Activated T-helper 2 cell treated with anti-CD3 and anti-CD28 coated beads, Interferon-gamma antibody, Interleukin-2, Interleukin-4, amounts not matched to agents 10 μg/mL and 5 μg/mL and 100 μg/mL, durations not matched to agents 14 hours and 24 hours and 36 hours (primary cell): ENCODE data around the gene TUBB2A. TPM values are rescaled to one million over a fixed set of nuclear protein-coding genes. Genes with fewer than 3 reads are reported as not detected.

Source experiments
- DNase-seq: peaks from one replicate; pipeline ENCODE4 v3.0.0; 2021; ENCODE audit warnings: low spot score
- H3K27ac Mint-ChIP-seq: one replicate; pipeline ENCODE4 v1.8.0; 2021; ENCODE audit warnings: mixed read lengths
- H3K27me3 Mint-ChIP-seq: one replicate; pipeline ENCODE4 v1.8.0; 2021; ENCODE audit warnings: low read depth, mixed read lengths
- H3K36me3 Mint-ChIP-seq: one replicate; pipeline ENCODE4 v1.8.0; 2021; ENCODE audit warnings: low read depth, mixed read lengths
- H3K4me1 Mint-ChIP-seq: one replicate; pipeline ENCODE4 v1.8.0; 2021; ENCODE audit warnings: low read depth, mixed read lengths
- H3K4me3 Mint-ChIP-seq: one replicate; pipeline ENCODE4 v1.8.0; 2021; ENCODE audit warnings: low read depth, mild to moderate bottlenecking, moderate library complexity, mixed read lengths
- H3K9me3 Mint-ChIP-seq: one replicate; pipeline ENCODE4 v1.8.0; 2021; ENCODE audit warnings: mixed read lengths
- intact Hi-C: fragments of 100-400 bp; cut with micrococcal nuclease; formaldehyde crosslinking; loops from one replicate; pipeline ENCODE4 v1.15.1; 2023
- total RNA-seq: library from RNA; stranded (reverse); gene quantifications from 2 replicates; pipeline ENCODE4 v1.2.3, GENCODE V29; 2022

TUBB2A gene
- total RNA-seq, 1 donor from 2014 or later: 7.4 TPM

GRCh38 chr6:3119040-3119723 lies 38.2 kb downstream of the TUBB2A start:
- H3K9me3 Mint-ChIP-seq: no peaks in the 10 kb centered on the region

GRCh38 chr6:3118353-3119039 lies 38.8 kb downstream of the TUBB2A start, which contains the start of gene BPHL:
TSS of gene BPHL (plus strand) at chr6:3118711. CDS start at chr6:3118741, 30 bp downstream.
- H3K27ac Mint-ChIP-seq: peak within 1 kb of the TSS; percentile 81
- H3K27me3 Mint-ChIP-seq: no peaks in the 10 kb centered on the region
- peak within 1 kb of the TSS; percentile 80 for H3K4me3 Mint-ChIP-seq
- H3K9me3 Mint-ChIP-seq: no peaks in the 10 kb centered on the region
- intact Hi-C loops: loop anchor here (1.0 to 2.0 kb wide), 8 partner anchors 39 to 354 kb away; partner anchors contain the start of genes NQO2, PSMG4, TUBB2A and WRNIP1
- peak; percentile 98 for DNase-seq
- peaks cover 12% of the 10 kb centered on the region for H3K36me3 Mint-ChIP-seq
- peaks cover 16% of the 10 kb centered on the region for H3K4me1 Mint-ChIP-seq

More at GRCh38 chr6:3119040-3119723, 38.2 kb downstream of the TUBB2A start:
- Mint-ChIP-seq H3K4me1 (peaks cover 18% of the 10 kb centered on the region), H3K27ac (no peak overlapping the region), H3K4me3 (peak overlapping the region; percentile 80), H3K36me3 (peaks cover 10% of the 10 kb centered on the region), H3K27me3 (no peaks in the 10 kb centered on the region)
- no peak for DNase-seq
- intact Hi-C loops: loop anchor here (2.0 kb wide), 3 partner anchors 90 to 354 kb away; partner anchors contain the start of genes PSMG4 and WRNIP1

- H3K4me3 Mint-ChIP-seq: peak overlapping the region; percentile 80
- peaks cover 17% of the 10 kb centered on the region for H3K36me3 Mint-ChIP-seq
- no peak for DNase-seq
- peak overlapping the region; percentile 81 for H3K27ac Mint-ChIP-seq
- no peaks in the 10 kb centered on the region for H3K9me3 Mint-ChIP-seq
- H3K27me3 Mint-ChIP-seq: no peaks in the 10 kb centered on the region
- peaks cover 16% of the 10 kb centered on the region for H3K4me1 Mint-ChIP-seq
- intact Hi-C loops: loop anchor here (1.0 to 2.0 kb wide), 8 partner anchors 39 to 353 kb away; partner anchors contain the start of genes NQO2, PSMG4, TUBB2A and WRNIP1
Observed at GRCh38 chr6:3117912-3118352, 39.4 kb downstream of the TUBB2A start.

- Mint-ChIP-seq H3K36me3 (peaks cover 34% of the 10 kb centered on the region), H3K4me1 (peaks cover 14% of the 10 kb centered on the region), H3K9me3 (no peaks in the 10 kb centered on the region), H3K4me3 (no peak overlapping the region), H3K27ac (no peak overlapping the region), H3K27me3 (no peaks in the 10 kb centered on the region)
- no peak for DNase-seq
- intact Hi-C loops: no loop called here
Observed at GRCh38 chr6:3114377-3114776, 43.0 kb downstream of the TUBB2A start.

GRCh38 chr6:3109761-3110160 lies 47.6 kb downstream of the TUBB2A start:
- Mint-ChIP-seq H3K9me3 (no peaks in the 10 kb centered on the region), H3K36me3 (peaks cover 64% of the 10 kb centered on the region), H3K27ac (no peak overlapping the region), H3K27me3 (no peaks in the 10 kb centered on the region), H3K4me1 (no peaks in the 10 kb centered on the region), H3K4me3 (no peak overlapping the region)
- intact Hi-C loops: no loop called here
- no peak for DNase-seq

- Mint-ChIP-seq H3K36me3 (peaks cover 69% of the 10 kb centered on the region), H3K4me3 (no peak overlapping the region), H3K27ac (no peak overlapping the region), H3K27me3 (no peaks in the 10 kb centered on the region), H3K9me3 (no peaks in the 10 kb centered on the region), H3K4me1 (no peaks in the 10 kb centered on the region)
- intact Hi-C loops: no loop called here
- DNase-seq: no peak
Observed at GRCh38 chr6:3108746-3109414, 48.5 kb downstream of the TUBB2A start.

Other genes starting within 250 kb of the TUBB2A start
- 72.0 and 73.0 TPM in 2 replicates for gene SERPINB6, start 186.0 kb downstream of the TUBB2A start, total RNA-seq
- gene NQO2, start 157.7 kb downstream of the TUBB2A start, total RNA-seq: 42.5 and 45.6 TPM in 2 replicates
- gene RIPK1, start 89.0 kb downstream of the TUBB2A start, total RNA-seq: 18.3 and 19.0 TPM in 2 replicates
- 12.1 and 15.8 TPM in 2 replicates for gene BPHL, start 38.8 kb downstream of the TUBB2A start, total RNA-seq
- gene TUBB2B, start 70.1 kb upstream of the TUBB2A start, total RNA-seq: 0.41 and 0.60 TPM in 2 replicates
- 26.4 and 30.9 TPM in 2 replicates for gene PSMG4, start 101.4 kb upstream of the TUBB2A start, total RNA-seq